Neural cell (in vitro differentiated cells): Measurements from ENCODE around the gene ELOVL1.

Experiments used
- CTCF ChIP-seq: fragments of 450-650 bp; IDR thresholded peaks from 2 replicates; pipeline ENCODE4 v1.5.1; 2014; ENCODE audit warnings: antibody characterized with exemption, mild to moderate bottlenecking, moderate library complexity; ENCODE audit not compliant: poor library complexity, severe bottlenecking
- EZH2 ChIP-seq: fragments of 200-600, 300-800 bp; shearing (Covaris generic), sonication (generic); IDR thresholded peaks from 2 replicates; pipeline ENCODE4 v1.6.1; 2014; ENCODE audit warnings: antibody characterized with exemption, low read length, borderline replicate concordance, mild to moderate bottlenecking; ENCODE audit not compliant: insufficient read depth, poor library complexity, severe bottlenecking
- MXI1 ChIP-seq: fragments of 450-650 bp; conservative IDR thresholded peaks from 2 replicates; pipeline ENCODE4 v1.6.1; 2014; ENCODE audit warnings: antibody characterized with exemption, mild to moderate bottlenecking; ENCODE audit not compliant: poor library complexity, severe bottlenecking
- POLR2AphosphoS5 ChIP-seq: IDR thresholded peaks from 2 replicates; pipeline ENCODE4 v1.6.1; 2012
- RAD21 ChIP-seq: fragments of 450-650 bp; conservative IDR thresholded peaks from 2 replicates; pipeline ENCODE4 v1.6.1; 2014; ENCODE audit warnings: antibody characterized with exemption, mild to moderate bottlenecking, moderate library complexity
- REST ChIP-seq: IDR thresholded peaks from 2 replicates; pipeline ENCODE4 v1.6.1; 2012; ENCODE audit warnings: borderline replicate concordance
- TAF1 ChIP-seq: IDR thresholded peaks from 2 replicates; pipeline ENCODE4 v1.6.1; 2012; ENCODE audit warnings: low read depth

- TF ChIP-seq CTCF: no peak
- no peak for TF ChIP-seq RAD21
- no peak for TF ChIP-seq REST
- no peak for TF ChIP-seq POLR2AphosphoS5
- TF ChIP-seq EZH2: no peak
- no peak for TF ChIP-seq MXI1
- no peak for TF ChIP-seq TAF1
These were observed 14.9 kb downstream of the ELOVL1 start for GRCh38 chr1:43352881-43353280.
